GM19238 (cell line): Measurements from ENCODE around the gene KRTAP4-11.
"Not testable (repeated sequence)": the region's sequence is repeated elsewhere in the genome, so short reads cannot be mapped to it uniquely, and the experiment has no call there.

Source experiments
- DNase-seq: peaks from one replicate; pipeline ENCODE4 v3.0.0; 2011; ENCODE audit warnings: low spot score; ENCODE audit not compliant: insufficient read length

KRTAP4-11 gene

DNA sequence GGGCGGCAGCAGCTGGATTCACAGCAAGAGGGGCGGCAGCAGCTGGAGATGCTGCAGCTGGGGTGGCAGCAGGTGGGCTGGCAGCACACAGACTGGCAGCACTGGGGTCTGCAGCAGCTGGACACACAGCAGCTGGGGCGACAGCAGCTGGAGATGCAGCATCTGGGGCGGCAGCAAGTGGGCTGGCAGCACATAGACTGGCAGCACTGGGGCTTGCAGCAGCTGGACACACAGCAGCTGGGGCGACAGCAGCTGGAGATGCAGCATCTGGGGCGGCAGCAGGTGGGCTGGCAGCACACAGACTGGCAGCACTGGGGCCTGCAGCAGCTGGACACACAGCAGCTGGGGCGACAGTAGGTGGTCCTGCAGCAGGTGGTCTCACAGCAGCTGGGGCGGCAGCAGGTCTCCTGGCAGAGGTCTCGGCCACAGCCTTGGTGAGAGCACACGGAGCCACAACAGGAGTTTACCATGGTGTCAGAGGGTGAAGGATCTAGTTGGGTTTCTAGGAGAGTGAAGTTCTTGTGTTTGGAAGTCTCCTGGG, at the start of gene KRTAP4-11:
TSS of gene KRTAP4-11 (minus strand) at position 528 of the 541 bp plus-strand sequence. CDS start at position 470, 58 bp downstream.
- DNase-seq = not testable (repeated sequence)

DNA sequence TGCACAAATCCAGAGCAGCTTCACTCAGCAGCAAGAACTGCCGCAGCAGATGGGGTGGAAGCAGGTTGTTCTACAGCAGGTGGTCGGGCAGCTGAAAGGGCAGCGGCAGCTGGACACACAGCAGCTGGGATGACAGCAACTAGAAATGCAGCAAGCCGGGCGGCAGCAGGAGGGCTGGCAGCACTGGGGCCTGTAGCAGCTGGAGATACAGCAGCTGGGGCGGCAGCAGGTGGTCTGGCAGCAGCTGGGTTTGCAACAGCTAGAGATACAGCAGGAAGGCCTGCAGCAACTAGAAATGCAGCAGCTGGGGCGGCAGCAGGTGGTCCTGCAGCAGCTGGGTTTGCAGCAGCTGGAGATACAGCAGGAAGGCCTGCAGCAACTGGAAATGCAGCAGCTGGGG, 49.4 kb upstream of the KRTAP4-11 start:
- DNase-seq = no peak

- no peak for DNase-seq
These were observed 45.7 kb upstream of the KRTAP4-11 start for GRCh38 chr17:41163828-41164227.

DNA sequence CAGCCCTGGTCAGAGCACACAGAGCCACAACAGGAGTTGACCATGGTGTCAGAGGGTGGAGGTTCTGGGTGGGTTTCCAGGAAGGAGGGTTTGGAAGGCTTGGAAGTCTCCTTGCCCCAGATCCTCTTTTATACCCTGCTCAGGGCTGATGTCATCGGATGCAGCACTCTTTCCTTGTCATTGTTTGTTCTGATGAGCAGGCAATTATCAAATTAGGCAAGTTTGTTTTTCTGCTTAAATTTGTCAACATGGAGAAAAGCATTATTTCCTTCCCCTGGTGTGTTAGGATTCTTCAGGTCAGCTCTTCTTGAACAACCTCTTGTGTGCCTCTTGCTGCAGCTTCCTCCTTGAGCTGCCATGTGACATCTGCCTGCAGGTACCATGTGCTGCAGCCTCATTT, 42.5 kb upstream of the KRTAP4-11 start, which contains the start of gene KRTAP4-4:
TSS of gene KRTAP4-4 (minus strand) at position 101 of the 400 bp plus-strand sequence. CDS start at position 44, 57 bp downstream.
- DNase-seq = no peak

DNA sequence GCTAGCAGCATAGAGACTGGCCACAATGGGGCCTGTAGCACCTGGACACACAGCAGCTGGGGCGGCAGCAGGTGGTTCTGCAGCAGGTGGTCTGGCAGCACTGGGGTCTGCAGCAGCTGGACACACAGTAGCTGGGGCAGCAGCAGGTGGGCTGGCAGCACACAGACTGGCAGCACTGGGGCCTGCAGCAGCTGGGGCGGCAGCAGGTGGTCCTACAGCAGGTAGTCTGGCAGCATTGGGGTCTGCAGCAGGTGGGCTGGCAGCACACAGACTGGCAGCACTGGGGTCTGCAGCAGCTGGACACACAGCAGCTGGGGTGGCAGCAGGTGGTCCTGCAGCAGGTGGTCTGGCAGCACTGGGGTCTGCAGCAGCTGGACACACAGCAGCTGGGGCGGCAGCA, 42.0 kb upstream of the KRTAP4-11 start:
- DNase-seq = not testable (repeated sequence)

- DNase-seq = no peak
These were observed 35.7 kb upstream of the KRTAP4-11 start for GRCh38 chr17:41153856-41154255.

DNA sequence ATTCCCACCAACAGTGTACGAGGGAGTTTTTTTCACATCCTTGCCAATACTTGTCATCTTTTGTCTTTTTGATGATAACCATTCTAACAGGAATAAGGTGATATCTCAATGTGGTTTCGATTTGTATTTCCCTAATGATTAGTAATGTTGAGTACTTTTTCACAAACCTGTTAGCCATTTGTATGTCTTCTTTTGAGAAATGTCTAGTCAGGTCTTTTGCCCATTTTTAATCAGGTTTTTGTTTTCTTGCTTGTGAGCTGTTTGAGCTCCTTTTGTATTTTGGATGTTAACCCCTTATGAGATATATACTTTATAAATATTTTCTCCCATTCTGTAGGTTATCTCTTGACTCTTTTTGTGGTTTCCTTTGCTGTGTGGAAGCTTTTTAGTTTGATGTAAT, 33.4 kb upstream of the KRTAP4-11 start:
- DNase-seq = no peak

DNA sequence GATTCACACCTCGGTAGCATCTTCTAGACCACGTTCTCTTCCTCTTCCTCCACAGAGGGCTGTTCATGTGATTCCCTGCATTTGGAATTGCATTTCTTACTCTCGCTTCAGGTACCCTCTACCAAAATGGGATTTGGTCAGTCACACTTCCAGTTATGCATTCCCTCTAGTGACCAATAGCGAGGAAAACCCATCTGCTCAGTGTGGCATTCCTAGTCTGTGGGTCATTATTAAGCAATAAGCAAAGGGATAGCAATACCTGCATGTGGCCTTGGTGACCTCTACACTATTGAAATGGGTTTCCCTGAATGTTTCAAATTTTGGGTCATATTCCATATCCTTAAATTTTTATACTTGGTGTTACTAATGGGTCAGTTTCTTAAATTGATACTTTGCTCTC, 31.9 kb upstream of the KRTAP4-11 start:
- DNase-seq = no peak

- no peak for DNase-seq
These were observed 31.4 kb upstream of the KRTAP4-11 start, which contains the start of gene KRTAP4-5 for GRCh38 chr17:41149652-41149985. TSS of gene KRTAP4-5 (minus strand) at chr17:41149825. CDS start at chr17:41149767, 58 bp downstream.

DNA sequence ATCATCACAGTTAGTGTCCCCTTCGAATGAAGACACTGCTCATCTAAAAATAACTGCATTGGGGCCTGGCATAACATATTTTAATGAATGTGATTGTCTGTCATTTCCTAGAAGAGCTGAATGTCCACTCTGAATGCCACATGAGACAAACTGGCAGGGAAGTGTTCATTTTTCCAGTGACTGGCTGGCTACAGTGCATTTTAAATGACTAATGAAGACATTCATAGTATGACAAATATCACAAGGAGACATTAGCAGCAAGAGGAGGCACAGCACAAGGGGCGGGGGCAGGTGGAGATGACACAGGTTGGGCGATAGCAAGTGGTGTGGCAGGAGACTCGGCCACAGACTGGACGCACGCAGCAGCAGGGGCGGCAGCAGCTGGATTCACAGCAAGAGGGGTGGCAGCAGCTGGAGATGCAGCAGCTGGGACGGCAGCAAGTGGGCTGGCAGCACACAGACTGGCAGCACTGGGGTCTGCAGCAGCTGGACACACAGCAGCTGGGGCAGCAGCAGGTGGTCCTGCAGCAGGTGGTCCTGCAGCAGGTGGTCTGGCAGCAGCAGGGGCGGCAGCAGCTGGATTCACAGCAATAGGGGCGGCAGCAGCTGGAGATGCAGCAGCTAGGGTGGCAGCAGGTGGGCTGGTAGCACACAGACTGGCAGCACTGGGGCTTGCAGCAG, 30.9 kb upstream of the KRTAP4-11 start:
- not testable (repeated sequence) for DNase-seq

DNA sequence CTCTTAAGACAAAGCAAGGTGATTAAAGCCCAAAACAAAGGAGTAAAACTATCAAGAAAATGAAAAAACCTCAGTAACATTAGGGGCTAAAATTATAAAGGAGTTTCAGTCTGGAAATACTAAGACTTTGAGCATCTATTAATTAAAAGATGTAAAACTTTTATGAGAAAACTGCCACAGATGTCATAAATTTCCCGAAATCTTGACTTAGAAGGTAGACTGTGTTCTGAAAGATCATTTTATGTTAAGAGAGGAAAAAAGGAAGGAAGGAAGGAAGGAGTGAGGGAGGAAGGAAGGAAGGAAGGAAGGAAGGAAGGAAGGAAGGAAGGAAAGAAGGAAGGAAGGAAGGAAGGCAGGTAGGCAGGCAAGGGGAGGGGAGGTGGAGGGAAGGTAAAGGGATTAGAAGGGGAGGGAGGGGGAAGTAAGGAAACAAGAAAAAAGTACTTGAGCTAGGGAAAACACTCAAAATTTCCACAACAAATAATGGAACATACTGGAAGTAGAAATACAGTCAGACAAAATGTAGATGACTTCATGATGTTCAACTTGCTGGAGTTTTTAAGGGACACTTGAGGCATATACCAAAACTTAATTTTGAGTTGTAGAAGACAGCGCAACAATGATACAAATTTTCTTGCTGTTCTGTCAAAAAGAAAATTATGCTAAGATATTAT, 29.5 kb upstream of the KRTAP4-11 start:
- no peak for DNase-seq

DNA sequence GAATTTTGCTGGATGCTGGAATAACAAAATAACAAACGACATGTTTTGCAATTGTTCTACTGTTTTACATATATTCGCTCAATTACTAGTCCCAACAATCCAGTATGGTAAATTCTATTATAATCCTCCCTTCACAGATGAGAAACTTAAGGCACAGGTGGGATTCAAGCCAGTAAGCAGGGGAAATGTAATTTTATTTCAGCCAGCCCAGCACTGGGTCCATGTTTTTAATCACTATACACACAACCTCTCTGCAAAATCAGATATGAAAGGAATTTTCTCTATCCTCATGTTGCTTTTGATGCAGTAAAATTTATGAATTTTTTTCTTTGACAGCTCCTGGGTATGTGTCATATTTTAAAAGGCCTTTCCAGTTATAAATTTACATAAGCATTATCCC, 27.1 kb upstream of the KRTAP4-11 start:
- no peak for DNase-seq

DNA sequence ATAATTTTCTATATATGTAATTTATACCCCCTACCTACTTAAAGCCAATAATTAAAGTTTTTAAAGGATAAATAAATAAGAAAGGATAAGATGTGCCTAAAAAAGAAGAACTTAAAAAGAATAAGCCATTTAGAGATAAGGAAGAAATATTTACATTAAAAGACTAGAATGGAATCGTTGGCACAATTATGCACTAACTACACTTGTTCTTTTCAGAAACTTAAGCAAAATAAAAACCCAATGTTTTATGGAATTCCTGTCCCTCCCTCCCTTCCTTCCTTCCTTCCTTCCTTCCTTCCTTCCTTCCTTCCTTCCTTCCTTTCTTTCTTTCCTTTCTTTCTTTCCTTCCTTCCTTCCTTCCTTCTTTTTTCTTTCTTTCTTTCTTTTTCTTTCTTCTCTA, 26.7 kb upstream of the KRTAP4-11 start:
- no peak for DNase-seq

GRCh38 chr17:41141361-41141760, 23.2 kb upstream of the KRTAP4-11 start:
- no peak for DNase-seq

GRCh38 chr17:41140360-41141131, 22.4 kb upstream of the KRTAP4-11 start, which contains the start of gene KRTAP4-6:
TSS of gene KRTAP4-6 (minus strand) at chr17:41140544. CDS start at chr17:41140487, 57 bp downstream.
- DNase-seq = no peak

DNA sequence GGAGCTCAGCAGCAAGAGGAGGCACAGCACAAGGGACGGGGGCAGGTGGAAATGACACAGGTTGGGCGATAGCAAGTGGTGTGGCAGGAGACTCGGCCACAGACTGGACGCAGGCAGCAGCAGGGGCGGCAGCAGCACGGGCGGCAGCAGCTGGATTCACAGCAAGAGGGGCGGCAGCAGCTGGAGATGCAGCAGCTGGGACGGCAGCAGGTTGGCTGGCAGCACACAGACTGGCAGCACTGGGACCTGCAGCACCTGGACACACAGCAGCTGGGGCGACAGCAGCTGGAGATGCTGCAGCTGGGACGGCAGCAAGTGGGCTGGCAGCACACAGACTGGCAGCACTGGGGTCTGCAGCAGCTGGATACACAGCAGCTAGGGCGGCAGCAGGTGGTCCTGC, 21.7 kb upstream of the KRTAP4-11 start:
- not testable (repeated sequence) for DNase-seq

GRCh38 chr17:41133880-41134735, 15.9 kb upstream of the KRTAP4-11 start:
- DNase-seq = no peak

DNA sequence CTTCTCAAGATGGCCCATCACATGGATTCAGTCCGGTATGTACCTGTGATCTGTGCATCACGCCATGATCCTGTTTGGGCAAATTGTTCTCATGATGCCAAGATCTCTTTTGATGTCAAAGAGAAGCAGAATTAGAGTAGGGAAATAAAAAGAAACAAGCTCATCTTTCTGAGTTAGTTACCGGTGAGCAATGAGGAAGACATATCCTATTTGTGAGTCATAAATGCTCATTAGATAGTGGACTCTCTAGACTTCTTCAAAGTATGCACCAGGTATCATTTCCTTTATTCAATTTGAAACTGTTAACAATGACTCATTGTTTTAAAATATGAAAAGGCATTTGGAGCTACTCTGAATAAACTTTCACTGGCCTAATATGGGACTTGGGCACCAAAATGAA, 13.8 kb upstream of the KRTAP4-11 start:
- no peak for DNase-seq

DNA sequence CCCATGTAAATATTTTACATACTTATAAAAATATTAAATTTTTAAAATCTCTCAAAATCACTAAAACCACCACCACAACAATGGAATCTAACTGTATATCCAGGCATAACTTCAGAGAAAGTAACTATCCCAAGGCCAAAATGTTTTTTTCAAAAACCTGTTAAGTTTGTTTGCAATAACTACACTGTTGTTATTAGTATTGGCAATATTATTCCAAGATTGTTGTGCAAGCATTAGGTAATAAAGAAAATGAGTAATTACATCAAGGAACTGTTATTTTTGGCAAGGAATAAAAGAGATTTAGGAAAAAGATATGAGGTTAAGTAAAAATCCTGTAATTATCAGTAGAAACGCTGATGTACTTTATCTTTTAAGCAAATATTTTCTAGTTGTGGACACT, 9.2 kb upstream of the KRTAP4-11 start:
- no peak for DNase-seq

DNA sequence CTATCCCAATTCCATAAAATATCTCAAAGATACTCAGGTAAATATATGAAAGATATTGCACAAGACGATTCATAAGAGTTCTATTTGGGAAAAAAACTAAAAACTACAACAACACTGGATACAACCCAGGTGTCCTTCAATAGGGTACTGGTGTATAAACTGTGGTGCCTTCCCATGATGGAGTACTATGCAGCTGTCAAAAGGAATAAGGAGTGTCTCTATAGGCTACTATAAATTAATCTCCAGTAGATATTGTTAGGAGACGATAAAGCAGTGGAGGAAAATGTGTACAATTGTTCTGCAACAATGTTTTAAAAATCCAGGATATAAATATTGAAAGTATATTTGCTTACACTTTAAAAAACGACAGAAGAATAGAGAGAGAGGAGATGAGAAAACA, 8.2 kb upstream of the KRTAP4-11 start:
- DNase-seq = no peak

DNA sequence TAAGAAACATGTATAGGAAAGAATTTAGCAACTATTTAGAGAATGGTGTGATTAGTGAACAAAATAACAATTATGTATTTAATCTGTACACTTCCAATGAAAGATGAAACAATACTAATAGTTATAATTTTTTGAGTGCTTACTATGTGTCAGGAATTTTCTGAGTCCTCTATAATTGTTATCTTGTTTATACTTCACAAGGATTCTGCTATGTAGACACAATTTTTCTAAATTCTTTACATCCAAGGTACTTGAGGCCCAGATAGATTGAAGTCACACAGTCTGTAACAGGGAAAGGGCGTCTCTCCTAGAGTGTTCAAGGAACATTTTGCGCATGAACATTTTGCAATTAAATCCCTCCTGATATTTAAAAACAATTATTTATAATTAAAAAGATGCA, 6.9 kb upstream of the KRTAP4-11 start:
- no peak for DNase-seq
